ENCODE data around the gene KIF26A. TPM values are rescaled to one million over a fixed set of nuclear protein-coding genes. Genes with fewer than 3 reads are reported as not detected.
A peak's percentile ranks its signal among the peaks of the same experiment; 100 is the strongest.

Gene KIF26A
- total RNA-seq, result 1 to 10 TPM; 4.6 to 7.2 (median 5.6) TPM

- H3K4me3 ChIP-seq, result peak within 1 kb of the TSS; percentile 52 to 65 (median 56)
- H3K36me3 ChIP-seq, result no peaks in the 10 kb centered on the region
- DNase-seq (ENCODE audit: extremely low spot score), result no peak
- H3K27ac ChIP-seq (replicated peaks in 1 of 4), result peak within 1 kb of the TSS in 3 of 4 donors; percentile 5 to 59 (median 19)
- H3K27me3 ChIP-seq, result peaks cover 7 to 80% (median 32%) of the 10 kb centered on the region in 4 donors
- H3K4me1 ChIP-seq, result peaks cover 32 to 50% (median 46%) of the 10 kb centered on the region in 4 donors
- no CpG with 5 or more reads among the region's 77 CpGs for WGBS
- intact Hi-C loops (cut with DNase I), result loop anchor here (5.0 kb wide), 1 partner anchor 499 kb away; no protein-coding TSS in a partner anchor
- TF ChIP-seq POLR2A (IDR thresholded peaks at IDR 0.05; ENCODE audit: low read depth), result no peak
- TF ChIP-seq POLR2AphosphoS5 (IDR thresholded peaks at IDR 0.05), result no peak
- no peak for TF ChIP-seq EP300 (IDR thresholded peaks at IDR 0.05)
- no peak for TF ChIP-seq CTCF (IDR thresholded peaks at IDR 0.05)
- no peaks in the 10 kb centered on the region for H3K9me3 ChIP-seq
Observed at GRCh38 chr14:104138098-104138717, at the start of gene KIF26A. TSS of gene KIF26A (plus strand) at chr14:104138587. CDS start at chr14:104138723, 136 bp downstream.

DNA sequence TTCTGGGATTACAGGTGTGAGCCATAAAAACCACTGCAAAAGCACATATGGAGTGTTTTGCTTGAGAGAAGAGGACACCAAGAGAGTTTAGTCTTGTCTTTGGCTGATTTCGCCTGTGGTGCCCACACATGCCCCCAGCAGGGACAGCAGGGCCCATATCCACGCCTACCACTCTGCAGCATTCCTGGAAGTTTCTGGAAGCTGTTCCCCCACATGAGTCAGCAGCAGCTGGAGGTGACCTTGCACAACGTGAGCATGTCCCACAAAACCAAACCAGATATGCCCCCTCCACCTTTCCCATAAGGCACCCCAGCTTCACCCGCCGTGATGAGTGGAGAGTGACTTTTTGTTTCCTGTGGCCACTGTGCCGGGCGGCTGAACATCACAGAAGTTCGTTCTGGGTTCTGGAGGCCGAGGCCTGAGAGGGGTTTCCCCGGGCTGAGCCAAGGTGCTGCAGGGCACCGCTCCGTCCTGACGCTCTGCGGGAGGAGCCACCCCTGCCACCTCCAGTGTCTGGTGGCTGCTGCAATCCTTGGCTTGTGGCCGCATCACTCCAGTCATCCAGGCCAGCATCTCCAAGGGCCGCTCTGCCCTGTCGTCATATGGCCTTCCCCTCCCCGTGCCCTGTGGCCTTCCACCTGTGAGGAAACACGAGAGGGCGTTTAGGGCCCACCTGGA, 48.2 kb upstream of the KIF26A start:
- peaks cover 0 to 76% (median 16%) of the 10 kb centered on the region in 4 donors for H3K27me3 ChIP-seq
- H3K9me3 ChIP-seq, result no peaks in the 10 kb centered on the region
- no peak overlapping the region for H3K27ac ChIP-seq (replicated peaks in 1 of 4)
- no peak for DNase-seq (ENCODE audit: extremely low spot score)
- no peaks in the 10 kb centered on the region for H3K36me3 ChIP-seq
- TF ChIP-seq POLR2A (IDR thresholded peaks at IDR 0.05; ENCODE audit: low read depth) (no peak), CTCF (IDR thresholded peaks at IDR 0.05) (no peak), POLR2AphosphoS5 (IDR thresholded peaks at IDR 0.05) (no peak), EP300 (IDR thresholded peaks at IDR 0.05) (no peak)
- WGBS, result 94% methylated on average over 7 of the region's 20 CpGs
- peaks cover 3 to 13% (median 11%) of the 10 kb centered on the region in 4 donors for H3K4me1 ChIP-seq
- no peak overlapping the region for H3K4me3 ChIP-seq
- intact Hi-C loops (cut with DNase I), result loop anchor here (5.0 to 10.0 kb wide), 2 partner anchors 475 to 547 kb away; no protein-coding TSS in a partner anchor

DNA sequence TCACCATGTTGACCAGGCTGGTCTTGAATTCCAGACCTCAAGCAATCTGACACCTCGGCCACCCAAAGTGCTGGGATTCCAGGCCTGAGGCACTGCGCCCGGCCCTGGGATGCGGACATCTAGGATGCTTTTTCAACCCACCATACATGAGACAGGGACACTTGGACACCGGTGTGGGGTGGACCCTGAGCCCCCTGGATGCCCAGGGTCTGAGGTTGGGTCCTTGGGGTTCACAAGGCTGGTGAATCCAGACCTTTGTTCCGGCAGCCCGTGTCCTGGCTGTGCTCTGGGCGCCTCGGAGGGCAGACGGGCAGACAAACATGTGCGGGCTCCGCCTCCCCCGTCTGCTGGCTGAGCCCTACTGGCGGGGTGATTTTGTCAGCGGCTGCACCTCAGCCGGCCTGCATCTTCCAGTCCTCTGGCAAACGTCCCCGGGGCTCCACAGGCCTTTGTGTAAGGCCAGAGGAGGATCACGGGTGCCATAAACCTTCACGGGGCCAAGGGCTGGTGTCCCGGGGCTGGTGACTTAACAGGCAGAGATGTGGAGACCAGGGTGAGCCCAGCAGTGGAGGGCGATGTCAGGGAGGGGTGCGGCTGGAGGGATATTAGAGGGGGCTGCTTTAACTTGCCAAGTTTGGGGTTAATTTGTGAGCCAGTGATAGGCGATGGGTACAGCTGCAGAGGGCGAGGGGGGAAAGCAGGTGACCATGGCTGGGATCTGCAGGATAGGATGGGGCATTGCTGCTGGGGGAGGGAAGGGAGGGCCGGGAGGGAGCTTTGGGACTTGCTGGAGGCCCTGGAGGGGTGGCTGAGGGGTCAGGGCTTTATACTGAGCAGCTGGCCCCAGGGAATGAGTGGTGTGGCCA, 47.1 kb upstream of the KIF26A start:
- TF ChIP-seq CTCF (IDR thresholded peaks at IDR 0.05) (no peak), EP300 (IDR thresholded peaks at IDR 0.05) (no peak), POLR2AphosphoS5 (IDR thresholded peaks at IDR 0.05) (no peak), POLR2A (IDR thresholded peaks at IDR 0.05; ENCODE audit: low read depth) (no peak)
- no peaks in the 10 kb centered on the region for H3K36me3 ChIP-seq
- H3K27me3 ChIP-seq, result peaks cover 0 to 77% (median 7%) of the 10 kb centered on the region in 4 donors
- H3K4me3 ChIP-seq, result no peak overlapping the region
- intact Hi-C loops (cut with DNase I), result loop anchor here (5.0 to 10.0 kb wide), 2 partner anchors 474 to 546 kb away; no protein-coding TSS in a partner anchor
- no peak overlapping the region for H3K27ac ChIP-seq (replicated peaks in 1 of 4)
- no peak for DNase-seq (ENCODE audit: extremely low spot score)
- 78% methylated on average over 19 of the region's 26 CpGs for WGBS
- H3K4me1 ChIP-seq, result peaks cover 0 to 6% (median 2%) of the 10 kb centered on the region in 4 donors
- H3K9me3 ChIP-seq, result no peaks in the 10 kb centered on the region

- DNase-seq (ENCODE audit: extremely low spot score), result no peak
- WGBS, result 82% methylated on average over 17 of the region's 23 CpGs
- Histone ChIP-seq H3K4me3 (no peak overlapping the region), H3K4me1 (peaks cover 0 to 6% (median 2%) of the 10 kb centered on the region in 4 donors), H3K27ac (replicated peaks in 1 of 4) (no peak overlapping the region), H3K9me3 (no peaks in the 10 kb centered on the region), H3K36me3 (no peaks in the 10 kb centered on the region), H3K27me3 (peaks cover 0 to 70% (median 6%) of the 10 kb centered on the region in 4 donors)
- TF ChIP-seq POLR2AphosphoS5 (IDR thresholded peaks at IDR 0.05) (no peak), POLR2A (IDR thresholded peaks at IDR 0.05; ENCODE audit: low read depth) (no peak), EP300 (IDR thresholded peaks at IDR 0.05) (no peak), CTCF (IDR thresholded peaks at IDR 0.05) (no peak)
- intact Hi-C loops (cut with DNase I), result loop anchor here (5.0 to 10.0 kb wide), 2 partner anchors 473 to 545 kb away; no protein-coding TSS in a partner anchor
Observed at GRCh38 chr14:104091927-104092771, 46.2 kb upstream of the KIF26A start.

Measured in esophagus muscularis mucosa (tissue), 4 donors.